DMS114 treated with DMSO at 0.1 percent for 48 hours (cell line): ENCODE results near the gene C17orf50.

Experiments
- DNase-seq: peaks from one replicate; lab custom pipeline; 2025; ENCODE audit not compliant: unreplicated experiment; lab: John Stamatoyannopoulos, UW

C17orf50 gene

GRCh38 chr17:35780950-35781349, 20.3 kb downstream of the C17orf50 start:
- no peak for DNase-seq

- DNase-seq: no peak
Measured at GRCh38 chr17:35784895-35785294, 24.2 kb downstream of the C17orf50 start.

- no peak for DNase-seq
Measured at GRCh38 chr17:35786941-35787432, 26.3 kb downstream of the C17orf50 start.

- no peak for DNase-seq
Measured at GRCh38 chr17:35788477-35789368, 28.0 kb downstream of the C17orf50 start.

- DNase-seq: no peak
Measured at GRCh38 chr17:35790841-35791240, 30.2 kb downstream of the C17orf50 start.

- no peak for DNase-seq
Measured at GRCh38 chr17:35791681-35792350, 31.1 kb downstream of the C17orf50 start.

GRCh38 chr17:35793257-35793656, 32.6 kb downstream of the C17orf50 start:
- no peak for DNase-seq

- DNase-seq: no peak
Measured at GRCh38 chr17:35795007-35795870, 34.6 kb downstream of the C17orf50 start, which contains the start of gene MMP28. MMP28 (minus strand) TSS chr17:35795641; CDS start chr17:35795377, 264 bp downstream.

- no peak for DNase-seq
Measured at GRCh38 chr17:35795871-35796265, 35.2 kb downstream of the C17orf50 start.

GRCh38 chr17:35796942-35797341, 36.3 kb downstream of the C17orf50 start:
- DNase-seq: no peak

- no peak for DNase-seq
Measured at GRCh38 chr17:35797370-35797769, 36.7 kb downstream of the C17orf50 start.

GRCh38 chr17:35797918-35798317, 37.2 kb downstream of the C17orf50 start:
- DNase-seq: no peak

- DNase-seq: no peak
Measured at GRCh38 chr17:35799942-35800341, 39.3 kb downstream of the C17orf50 start.

GRCh38 chr17:35801583-35802224, 41.0 kb downstream of the C17orf50 start:
- DNase-seq: no peak

- peak; percentile 88 for DNase-seq
Measured at GRCh38 chr17:35804658-35805192, 44.0 kb downstream of the C17orf50 start.

- no peak for DNase-seq
Measured at GRCh38 chr17:35807371-35808144, 46.9 kb downstream of the C17orf50 start.

- no peak for DNase-seq
Measured at GRCh38 chr17:35808240-35808961, 47.7 kb downstream of the C17orf50 start.

GRCh38 chr17:35808962-35809854, 48.5 kb downstream of the C17orf50 start, which contains the start of gene TAF15:
TAF15 (plus strand) TSS chr17:35809484; CDS start chr17:35809570, 86 bp downstream.
- DNase-seq: peak; percentile 97
